HK-2 (cell line): ENCODE data around the gene MARCHF3.
"Not testable (repeated sequence)": the region's sequence is repeated elsewhere in the genome, so short reads cannot be mapped to it uniquely, and the experiment has no call there.

Experiments
- DNase-seq: peaks from one replicate; pipeline ENCODE4 v3.0.0-alpha.2; 2018; ENCODE audit not compliant: unreplicated experiment

Gene MARCHF3

GRCh38 chr5:126917918-126918614, 112.3 kb downstream of the MARCHF3 start:
- no peak for DNase-seq

- no peak for DNase-seq
Measured at GRCh38 chr5:126915496-126915895, 114.9 kb downstream of the MARCHF3 start.

GRCh38 chr5:126914801-126915436, 115.4 kb downstream of the MARCHF3 start:
- no peak for DNase-seq

- DNase-seq: no peak
Measured at GRCh38 chr5:126912616-126913200, 117.7 kb downstream of the MARCHF3 start.

- DNase-seq: no peak
Measured at GRCh38 chr5:126911986-126912385, 118.4 kb downstream of the MARCHF3 start.

- no peak for DNase-seq
Measured at GRCh38 chr5:126909856-126910255, 120.5 kb downstream of the MARCHF3 start.

GRCh38 chr5:126904407-126904806, 126.0 kb downstream of the MARCHF3 start:
- not testable (repeated sequence) for DNase-seq

GRCh38 chr5:126900796-126901195, 129.6 kb downstream of the MARCHF3 start:
- no peak for DNase-seq

- no peak for DNase-seq
Measured at GRCh38 chr5:126899476-126899875, 130.9 kb downstream of the MARCHF3 start.

GRCh38 chr5:126897851-126898630, 132.3 kb downstream of the MARCHF3 start:
- no peak for DNase-seq

- no peak for DNase-seq
Measured at GRCh38 chr5:126896170-126896702, 134.1 kb downstream of the MARCHF3 start.

- not testable (repeated sequence) for DNase-seq
Measured at GRCh38 chr5:126895712-126896111, 134.6 kb downstream of the MARCHF3 start.

- DNase-seq: not testable (repeated sequence)
Measured at GRCh38 chr5:126890414-126890813, 139.9 kb downstream of the MARCHF3 start.

GRCh38 chr5:126888175-126888574, 142.2 kb downstream of the MARCHF3 start:
- no peak for DNase-seq

- DNase-seq: peak; percentile 29
Measured at GRCh38 chr5:126884269-126884819, 146.0 kb downstream of the MARCHF3 start.

GRCh38 chr5:126883564-126884245, 146.7 kb downstream of the MARCHF3 start:
- no peak for DNase-seq

- no peak for DNase-seq
Measured at GRCh38 chr5:126881821-126882600, 148.3 kb downstream of the MARCHF3 start.

GRCh38 chr5:126878634-126879033, 151.7 kb downstream of the MARCHF3 start:
- no peak for DNase-seq

- DNase-seq: no peak
Measured at GRCh38 chr5:126878085-126878484, 152.3 kb downstream of the MARCHF3 start.

- DNase-seq: no peak
Measured at GRCh38 chr5:126877602-126878001, 152.8 kb downstream of the MARCHF3 start.
